A549 (cell line): ENCODE measurements around the gene QRICH1. TPM values are rescaled to one million over a fixed set of nuclear protein-coding genes. Genes with fewer than 3 reads are reported as not detected.

Source experiments
- ATAC-seq, 2 experiments: fragments of 200-7000 bp in 1 of 2; fragments of >200 bp in 1 of 2; cut with Nextera tagmentation in 1 of 2; cut with Tn5 transposase in 1 of 2; 3 replicates each; pipeline versions ENCODE4 v1.8.0 to v1.9.1; 2018 to 2020; ENCODE audit warnings: mild to moderate bottlenecking in 1 of 2, moderate library complexity in 1 of 2
- CTCF ChIA-PET: fragments of 300-600 bp; sonication (Branson Sonifier 250); formaldehyde crosslinking; extraction: SDS; loops from one replicate; lab custom pipeline; 2021; ENCODE audit warnings: antibody characterized with exemption, inconsistent platforms; lab: Yijun Ruan, JAX
- POLR2A ChIA-PET: fragments of 350-600 bp; formaldehyde crosslinking; extraction: SDS; loops from one replicate; lab custom pipeline; 2021; ENCODE audit warnings: antibody characterized with exemption, inconsistent platforms; lab: Yijun Ruan, JAX
- DNase-seq, 2 experiments: peaks; one replicate each; pipeline versions ENCODE4 v3.0.0 to v3.0.0-alpha.2; 2011 to 2016; ENCODE audit warnings: low read depth in 1 of 2, low spot score in 1 of 2
- FAIRE-seq: peaks from 2 replicates; lab custom pipeline; 2011; peaks lifted over from hg19 to GRCh38; lab: Jason Lieb, UNC
- H3K27ac ChIP-seq, 2 experiments: fragments of >200 bp; sonication (Bioruptor Twin); formaldehyde crosslinking; 3 replicates each; pipeline ENCODE4 v1.5.1; 2016 to 2017
- H3K4me1 ChIP-seq: fragments of >200 bp; sonication (Bioruptor Twin); formaldehyde crosslinking; 3 replicates; pipeline ENCODE4 v1.6.1; 2016
- H3K4me2 ChIP-seq: fragments of >200 bp; sonication (Bioruptor Twin); formaldehyde crosslinking; 3 replicates; pipeline ENCODE4 v1.6.1; 2016
- H3K4me3 ChIP-seq: fragments of >200 bp; sonication (Bioruptor Twin); formaldehyde crosslinking; 3 replicates; pipeline ENCODE4 v1.5.1; 2016
- H3K9me3 ChIP-seq: fragments of >200 bp; sonication (Bioruptor Twin); formaldehyde crosslinking; 3 replicates; pipeline ENCODE4 v1.6.1; 2016
- BCL3 ChIP-seq: fragments of >200 bp; sonication (Bioruptor Twin); formaldehyde crosslinking; IDR thresholded peaks from 3 replicates; pipeline ENCODE4 v1.6.1; 2016
- CBX2 ChIP-seq: fragments of 200-600 bp; sonication (generic); IDR thresholded peaks from 2 replicates; pipeline ENCODE4 v1.6.1; 2016; ENCODE audit warnings: low read depth, mild to moderate bottlenecking, borderline replicate concordance
- CHD4 ChIP-seq: fragments of 200-600 bp; sonication (generic); IDR thresholded peaks from 2 replicates; pipeline ENCODE4 v1.6.1; 2016; ENCODE audit warnings: antibody characterized with exemption, mild to moderate bottlenecking, borderline replicate concordance
- CTCF ChIP-seq: fragments of >200 bp; sonication (Bioruptor Twin); formaldehyde crosslinking; IDR thresholded peaks from 3 replicates; pipeline ENCODE4 v1.5.1; 2016
- EHF ChIP-seq: fragments of 250-450 bp; sonication (Bioruptor Pico); IDR thresholded peaks from 2 replicates; pipeline ENCODE4 v1.5.0; 2020; ENCODE audit warnings: mild to moderate bottlenecking
- FOSB ChIP-seq: fragments of 250-450 bp; sonication (Bioruptor Pico); IDR thresholded peaks from 2 replicates; pipeline ENCODE4 v1.5.0; 2020; ENCODE audit warnings: mild to moderate bottlenecking, moderate library complexity
- FOXS1 ChIP-seq: fragments of 250-450 bp; sonication (Bioruptor Pico); IDR thresholded peaks from 2 replicates; pipeline ENCODE4 v1.5.0; 2020; ENCODE audit warnings: mild to moderate bottlenecking, moderate library complexity
- GATA3 ChIP-seq: IDR thresholded peaks from 2 replicates; pipeline ENCODE4 v1.6.1; 2012; ENCODE audit warnings: borderline replicate concordance
- HOXB13 ChIP-seq: fragments of 250-450 bp; sonication (Bioruptor Pico); IDR thresholded peaks from 2 replicates; pipeline ENCODE4 v1.5.0; 2020; ENCODE audit warnings: low read depth, mild to moderate bottlenecking, moderate library complexity
- JUNB ChIP-seq: fragments of >200 bp; sonication (Bioruptor Twin); formaldehyde crosslinking; IDR thresholded peaks from 2 replicates; pipeline ENCODE4 v1.6.1; 2016
- KDM5A ChIP-seq: fragments of 200-600 bp; sonication (generic); IDR thresholded peaks from 2 replicates; pipeline ENCODE4 v1.6.1; 2016; ENCODE audit warnings: antibody characterized with exemption, mild to moderate bottlenecking
- MYC ChIP-seq: IDR thresholded peaks from 2 replicates; pipeline ENCODE4 v1.6.1; 2012; ENCODE audit warnings: mild to moderate bottlenecking, inconsistent platforms, low read length, improper control_type of control experiment, borderline replicate concordance
- NFE2L2 ChIP-seq: fragments of 150-350 bp; conservative IDR thresholded peaks from 2 replicates; pipeline ENCODE4 v1.6.1; 2014; ENCODE audit warnings: low read length
- NPAS2 ChIP-seq: fragments of 250-450 bp; sonication (Bioruptor Pico); IDR thresholded peaks from 2 replicates; pipeline ENCODE4 v1.8.0; 2022; ENCODE audit warnings: mild to moderate bottlenecking, moderate library complexity, borderline replicate concordance
- POLR2A ChIP-seq: IDR thresholded peaks from 2 replicates; pipeline ENCODE4 v1.6.1; 2012; ENCODE audit warnings: mild to moderate bottlenecking, low read length
- POLR2AphosphoS2 ChIP-seq: conservative IDR thresholded peaks from 2 replicates; pipeline ENCODE4 v1.6.1; 2012; ENCODE audit warnings: low read length, improper control_type of control experiment, inconsistent platforms
- RARB ChIP-seq: fragments of 250-450 bp; sonication (Bioruptor Pico); IDR thresholded peaks from 2 replicates; pipeline ENCODE4 v1.8.0; 2021; ENCODE audit warnings: mild to moderate bottlenecking, moderate library complexity
- SMC3 ChIP-seq: fragments of >200 bp; sonication (Bioruptor Twin); formaldehyde crosslinking; IDR thresholded peaks from 3 replicates; pipeline ENCODE4 v1.6.1; 2018; ENCODE audit warnings: inconsistent platforms
- SREBF2 ChIP-seq: fragments of 450-650 bp; IDR thresholded peaks from 2 replicates; pipeline ENCODE4 v1.6.1; 2014; ENCODE audit warnings: mild to moderate bottlenecking, moderate library complexity
- TP53 ChIP-seq: fragments of 250-450 bp; sonication (Bioruptor Pico); IDR thresholded peaks from 2 replicates; pipeline ENCODE4 v1.5.0; 2021; ENCODE audit warnings: mild to moderate bottlenecking, moderate library complexity
- ZNF302 ChIP-seq: fragments of 250-450 bp; sonication (Bioruptor Pico); IDR thresholded peaks from 2 replicates; pipeline ENCODE4 v1.9.0; 2021; ENCODE audit warnings: inconsistent platforms, mild to moderate bottlenecking, moderate library complexity
- WGBS: methylation state at CpG from one replicate; pipeline ENCODE4 v1.1.6; 2017; ENCODE audit errors: missing lambda C conversion rate; 5-methylcytosine and 5-hydroxymethylcytosine counted together
- polyA plus RNA-seq, 4 experiments: library from polyadenylated mRNA; depleted of rRNA in 3 of 4; stranded (reverse); fragments of >200 nt; fragmentation: RNase III in 1 of 4; extraction: RNeasy Plus Mini Kit Qiagen cat#74134 plus additional on column Dnase treatment in 1 of 4; gene quantifications; 2 replicates in 3 of 4; 3 replicates in 1 of 4; pipeline ENCODE4 v1.2.3, GENCODE V29; 2011 to 2017
- TF ChIP-seq, protein P1 (sequence below): fragments of 150-350 bp; IDR thresholded peaks from 2 replicates; pipeline ENCODE4 v1.6.1; 2014; ENCODE audit warnings: low read depth, mild to moderate bottlenecking, low read length

QRICH1 gene
- polyA plus RNA-seq, 2 of the 4 experiments (the other 2 are of a cell fraction), result 47.9 to 53.8 TPM

DNA sequence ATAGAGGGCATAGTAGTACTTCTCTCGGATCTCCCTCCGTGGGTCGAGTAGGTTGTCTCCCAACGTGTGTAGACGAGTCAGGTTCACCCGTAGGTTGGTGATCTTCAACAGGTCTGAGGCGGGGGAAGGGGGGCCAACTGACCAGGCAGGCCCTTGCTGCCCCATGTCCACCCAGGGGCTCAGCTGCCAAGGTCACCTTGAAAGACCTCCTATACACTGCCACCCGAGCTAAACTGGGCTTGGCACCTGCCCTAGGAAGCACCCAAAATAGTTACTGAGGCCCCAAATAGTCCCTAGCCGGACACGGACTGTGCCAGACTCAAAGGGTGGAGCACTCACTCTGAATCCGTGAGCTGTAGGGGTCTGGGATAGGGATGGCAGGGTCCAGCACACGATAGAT, 37.2 kb upstream of the QRICH1 start:
- WGBS, result 100% methylated on average over 4 of the region's 12 CpGs
- H3K4me1 ChIP-seq, result peaks cover 18% of the 10 kb centered on the region
- no peak for ATAC-seq
- TF ChIP-seq POLR2A (no peak), ZNF302 (no peak), BCL3 (no peak), TP53 (CRISPR knock-in tag) (no peak), POLR2AphosphoS2 (no peak), SMC3 (no peak), RARB (no peak), EHF (CRISPR knock-in tag) (no peak), FOSB (CRISPR knock-in tag) (no peak), NFE2L2 (no peak), CBX2 (no peak), GATA3 (no peak), HOXB13 (CRISPR knock-in tag) (no peak), KDM5A (no peak), MYC (no peak), JUNB (no peak), NPAS2 (CRISPR knock-in tag) (no peak), SREBF2 (no peak), FOXS1 (CRISPR knock-in tag) (no peak)
- TF ChIP-seq, protein P1, sequence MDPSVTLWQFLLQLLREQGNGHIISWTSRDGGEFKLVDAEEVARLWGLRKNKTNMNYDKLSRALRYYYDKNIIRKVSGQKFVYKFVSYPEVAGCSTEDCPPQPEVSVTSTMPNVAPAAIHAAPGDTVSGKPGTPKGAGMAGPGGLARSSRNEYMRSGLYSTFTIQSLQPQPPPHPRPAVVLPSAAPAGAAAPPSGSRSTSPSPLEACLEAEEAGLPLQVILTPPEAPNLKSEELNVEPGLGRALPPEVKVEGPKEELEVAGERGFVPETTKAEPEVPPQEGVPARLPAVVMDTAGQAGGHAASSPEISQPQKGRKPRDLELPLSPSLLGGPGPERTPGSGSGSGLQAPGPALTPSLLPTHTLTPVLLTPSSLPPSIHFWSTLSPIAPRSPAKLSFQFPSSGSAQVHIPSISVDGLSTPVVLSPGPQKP, result no peak
- TF ChIP-seq, all 56 proteins: peak for 0
- H3K4me2 ChIP-seq, result peak overlapping the region; percentile 97; the same call in 1 of the 3 replicates
- H3K4me3 ChIP-seq, result no peak overlapping the region
- ChIA-PET CTCF (interaction anchor here (0.6 kb wide), 1 partner anchor 542 kb away, joined by 3 read pairs; no protein-coding TSS in a partner anchor), POLR2A (interaction anchor here (2.1 kb wide), 1 partner anchor 10 kb away, joined by 8 read pairs; the partner anchor contains the start of gene USP19)
- DNase-seq (no peak), FAIRE-seq (no peak)
- no peaks in the 10 kb centered on the region for H3K9me3 ChIP-seq
- no peak overlapping the region for H3K27ac ChIP-seq

DNA sequence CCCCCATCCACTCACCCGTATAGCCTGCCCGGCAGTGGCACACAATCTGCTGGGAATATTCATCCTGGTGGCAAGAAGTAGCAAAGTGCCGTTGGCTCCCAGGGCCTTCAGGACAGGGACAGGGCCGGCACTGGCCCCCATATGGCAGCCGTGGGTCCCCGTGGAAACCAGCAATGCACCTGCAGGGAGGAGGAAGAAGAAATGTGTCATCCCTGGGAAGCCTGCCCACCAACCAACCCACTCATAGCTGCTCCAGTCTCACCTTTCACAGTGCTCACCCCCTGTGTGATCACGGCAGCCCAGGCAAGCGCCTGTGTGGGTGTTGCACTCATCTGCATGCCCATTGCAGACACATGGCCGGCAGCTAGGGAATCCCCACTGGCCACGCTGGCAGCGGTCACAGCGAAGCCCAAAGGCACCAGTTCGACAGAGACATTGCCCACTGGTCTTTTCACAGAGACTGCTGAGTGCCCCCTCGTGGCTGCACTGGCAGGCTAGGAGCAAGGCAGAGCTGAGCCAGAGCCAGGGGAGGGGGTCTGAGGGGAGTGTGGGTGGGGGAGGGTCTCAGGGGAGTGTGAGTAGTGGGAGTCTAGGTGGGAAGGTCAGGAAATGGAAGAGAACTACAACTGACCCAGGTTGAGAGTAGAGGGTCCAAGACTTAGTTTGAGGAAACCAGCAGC, 31.3 kb upstream of the QRICH1 start:
- Histone ChIP-seq H3K27ac (no peak overlapping the region), H3K4me2 (no peak overlapping the region), H3K4me3 (no peak overlapping the region), H3K4me1 (peaks cover 3% of the 10 kb centered on the region; the same call in 2 of the 3 replicates), H3K9me3 (no peaks in the 10 kb centered on the region)
- TF ChIP-seq CHD4, result no peak
- TF ChIP-seq CTCF, result 0 out of 3 replicates have a peak, but pooled peaks have one; percentile 8
- ChIA-PET POLR2A (no interaction called here), CTCF (interaction anchor here (1.0 kb wide), 1 partner anchor 31 kb away, joined by 3 read pairs; no protein-coding TSS in a partner anchor)
- no peak for DNase-seq
- no peak for ATAC-seq
- WGBS, result 100% methylated on average over 4 of the region's 14 CpGs
- FAIRE-seq, result no peak
